ENCODE measurements around the gene SNRPA.
"Not testable (repeated sequence)": the region's sequence is repeated elsewhere in the genome, so short reads cannot be mapped to it uniquely, and the experiment has no call there.

The SNRPA gene

GRCh38 chr19:40776932-40777644 lies 26.1 kb downstream of the SNRPA start:
- Mint-ChIP-seq H3K4me1 (peaks cover 37% of the 10 kb centered on the region), H3K27me3 (no peaks in the 10 kb centered on the region), H3K4me3 (peak overlapping the region; percentile 93), H3K36me3 (peaks cover 5% of the 10 kb centered on the region), H3K27ac (peak overlapping the region; percentile 88), H3K9me3 (no peaks in the 10 kb centered on the region)

GRCh38 chr19:40777645-40777936 lies 26.6 kb downstream of the SNRPA start:
- no peaks in the 10 kb centered on the region for H3K27me3 Mint-ChIP-seq
- H3K4me3 Mint-ChIP-seq: peak overlapping the region; percentile 93
- H3K27ac Mint-ChIP-seq: peak overlapping the region; percentile 88
- H3K9me3 Mint-ChIP-seq: no peaks in the 10 kb centered on the region
- peaks cover 39% of the 10 kb centered on the region for H3K4me1 Mint-ChIP-seq
- H3K36me3 Mint-ChIP-seq: peaks cover 5% of the 10 kb centered on the region

GRCh38 chr19:40777937-40778705 lies 27.1 kb downstream of the SNRPA start, which contains the start of gene RAB4B:
Gene RAB4B, plus strand, starts transcription at chr19:40778247. Its CDS starts 129 bp downstream, at chr19:40778376.
- Mint-ChIP-seq H3K36me3 (peaks cover 5% of the 10 kb centered on the region), H3K27me3 (no peaks in the 10 kb centered on the region), H3K4me3 (peak within 1 kb of the TSS; percentile 93), H3K4me1 (peaks cover 39% of the 10 kb centered on the region), H3K9me3 (no peaks in the 10 kb centered on the region), H3K27ac (peak within 1 kb of the TSS; percentile 88)

- H3K27me3 Mint-ChIP-seq: no peaks in the 10 kb centered on the region
- H3K27ac Mint-ChIP-seq: peak overlapping the region; percentile 88
- no peaks in the 10 kb centered on the region for H3K9me3 Mint-ChIP-seq
- peak overlapping the region; percentile 93 for H3K4me3 Mint-ChIP-seq
- H3K36me3 Mint-ChIP-seq: peaks cover 7% of the 10 kb centered on the region
- H3K4me1 Mint-ChIP-seq: peaks cover 39% of the 10 kb centered on the region
Observed at GRCh38 chr19:40778706-40779284, 27.8 kb downstream of the SNRPA start.

GRCh38 chr19:40780582-40780981 lies 29.6 kb downstream of the SNRPA start:
- Mint-ChIP-seq H3K9me3 (no peaks in the 10 kb centered on the region), H3K27ac (peak overlapping the region; percentile 2), H3K4me1 (peaks cover 39% of the 10 kb centered on the region), H3K36me3 (peaks cover 6% of the 10 kb centered on the region), H3K27me3 (no peaks in the 10 kb centered on the region), H3K4me3 (peak overlapping the region; percentile 2)

GRCh38 chr19:40781140-40781539 lies 30.1 kb downstream of the SNRPA start:
- no peaks in the 10 kb centered on the region for H3K9me3 Mint-ChIP-seq
- H3K27ac Mint-ChIP-seq: peak overlapping the region; percentile 94
- no peak overlapping the region for H3K4me3 Mint-ChIP-seq
- H3K36me3 Mint-ChIP-seq: peaks cover 6% of the 10 kb centered on the region
- no peaks in the 10 kb centered on the region for H3K27me3 Mint-ChIP-seq
- peaks cover 39% of the 10 kb centered on the region for H3K4me1 Mint-ChIP-seq

- Mint-ChIP-seq H3K27ac (no peak overlapping the region), H3K4me3 (no peak overlapping the region)
Observed at GRCh38 chr19:40783711-40784110, 32.7 kb downstream of the SNRPA start.

GRCh38 chr19:40784146-40784545 lies 33.1 kb downstream of the SNRPA start:
- not testable (repeated sequence) for H3K27ac Mint-ChIP-seq, H3K36me3 Mint-ChIP-seq, H3K4me3 Mint-ChIP-seq, H3K9me3 Mint-ChIP-seq, H3K27me3 Mint-ChIP-seq
- H3K4me1 Mint-ChIP-seq: peaks cover 19% of the 10 kb centered on the region

More at GRCh38 chr19:40783711-40784110, 32.7 kb downstream of the SNRPA start:
- Mint-ChIP-seq H3K9me3 (no peaks in the 10 kb centered on the region), H3K27me3 (no peaks in the 10 kb centered on the region), H3K36me3 (peaks cover 8% of the 10 kb centered on the region), H3K4me1 (peaks cover 24% of the 10 kb centered on the region)

- no peaks in the 10 kb centered on the region for H3K9me3 Mint-ChIP-seq
- H3K36me3 Mint-ChIP-seq: peaks cover 14% of the 10 kb centered on the region
- H3K4me3 Mint-ChIP-seq: no peak overlapping the region
Observed at GRCh38 chr19:40785526-40785925, 34.5 kb downstream of the SNRPA start.

GRCh38 chr19:40786060-40787037 lies 35.3 kb downstream of the SNRPA start:
- peak overlapping the region; percentile 12 for H3K27ac Mint-ChIP-seq
- peaks cover 10% of the 10 kb centered on the region for H3K4me1 Mint-ChIP-seq
- H3K27me3 Mint-ChIP-seq: no peaks in the 10 kb centered on the region
- no peaks in the 10 kb centered on the region for H3K9me3 Mint-ChIP-seq
- no peak overlapping the region for H3K4me3 Mint-ChIP-seq
- H3K36me3 Mint-ChIP-seq: peaks cover 13% of the 10 kb centered on the region

More at GRCh38 chr19:40785526-40785925, 34.5 kb downstream of the SNRPA start:
- no peaks in the 10 kb centered on the region for H3K27me3 Mint-ChIP-seq
- H3K27ac Mint-ChIP-seq: no peak overlapping the region
- H3K4me1 Mint-ChIP-seq: peaks cover 12% of the 10 kb centered on the region

- Mint-ChIP-seq H3K27me3 (no peaks in the 10 kb centered on the region), H3K36me3 (peaks cover 13% of the 10 kb centered on the region), H3K9me3 (no peaks in the 10 kb centered on the region), H3K4me1 (peaks cover 24% of the 10 kb centered on the region), H3K27ac (peak overlapping the region; percentile 67), H3K4me3 (no peak overlapping the region)
Observed at GRCh38 chr19:40791349-40791748, 40.3 kb downstream of the SNRPA start.

GRCh38 chr19:40791996-40792395 lies 41.0 kb downstream of the SNRPA start:
- Mint-ChIP-seq H3K36me3 (peaks cover 11% of the 10 kb centered on the region), H3K27ac (peak overlapping the region; percentile 91), H3K4me3 (peak overlapping the region; percentile 45), H3K9me3 (no peaks in the 10 kb centered on the region), H3K4me1 (peaks cover 24% of the 10 kb centered on the region), H3K27me3 (no peaks in the 10 kb centered on the region)

- H3K27me3 Mint-ChIP-seq: no peaks in the 10 kb centered on the region
- peak overlapping the region; percentile 96 for H3K4me3 Mint-ChIP-seq
- H3K36me3 Mint-ChIP-seq: peaks cover 1% of the 10 kb centered on the region
- H3K9me3 Mint-ChIP-seq: no peaks in the 10 kb centered on the region
- peak overlapping the region; percentile 94 for H3K27ac Mint-ChIP-seq
- H3K4me1 Mint-ChIP-seq: peaks cover 44% of the 10 kb centered on the region
Observed at GRCh38 chr19:40797166-40797962, 46.4 kb downstream of the SNRPA start.

- Mint-ChIP-seq H3K27me3 (no peaks in the 10 kb centered on the region), H3K9me3 (no peaks in the 10 kb centered on the region), H3K27ac (peak overlapping the region; percentile 94), H3K36me3 (peaks cover 2% of the 10 kb centered on the region), H3K4me3 (peak overlapping the region; percentile 96), H3K4me1 (peaks cover 44% of the 10 kb centered on the region)
Observed at GRCh38 chr19:40797963-40798682, 47.1 kb downstream of the SNRPA start.
